WTC11 (cell line): ENCODE results near the gene NUDT19. TPM values are rescaled to one million over a fixed set of nuclear protein-coding genes. Genes with fewer than 3 reads are reported as not detected.
"Not testable (repeated sequence)": the region's sequence is repeated elsewhere in the genome, so short reads cannot be mapped to it uniquely, and the experiment has no call there.

Source experiments
- ATAC-seq: fragments of 200-7000 bp; cut with Tn5 transposase; 2 replicates; pipeline ENCODE4 v1.10.0; 2021; ENCODE audit warnings: mild to moderate bottlenecking, moderate library complexity
- CTCF ChIA-PET: fragments of 300-600 bp; sonication (Branson Sonifier 250); formaldehyde crosslinking; loops from one replicate; lab custom pipeline; 2021; ENCODE audit warnings: antibody characterized with exemption; lab: Charles Lee
- POLR2A ChIA-PET: fragments of 350-600 bp; sonication (Branson Sonifier 250); formaldehyde crosslinking; loops from one replicate; lab custom pipeline; 2021; ENCODE audit warnings: antibody characterized with exemption; lab: Charles Lee
- DNase-seq: peaks from one replicate; pipeline ENCODE4 v3.0.0; 2021; ENCODE audit warnings: low spot score
- H3K27ac Mint-ChIP-seq: 2 replicates; pipeline ENCODE4 v1.8.0; 2021; ENCODE audit warnings: mixed read lengths
- H3K27me3 Mint-ChIP-seq: 2 replicates; pipeline ENCODE4 v1.8.0; 2021; ENCODE audit warnings: low read depth, mild to moderate bottlenecking, moderate library complexity, mixed read lengths
- H3K36me3 Mint-ChIP-seq: 2 replicates; pipeline ENCODE4 v1.8.0; 2021; ENCODE audit warnings: mixed read lengths
- H3K4me1 Mint-ChIP-seq: 2 replicates; pipeline ENCODE4 v1.8.0; 2022; ENCODE audit warnings: mixed read lengths
- H3K4me3 Mint-ChIP-seq: 2 replicates; pipeline ENCODE4 v1.8.0; 2021; ENCODE audit warnings: mild to moderate bottlenecking, moderate library complexity, mixed read lengths
- H3K9me3 Mint-ChIP-seq: 2 replicates; pipeline ENCODE4 v1.8.0; 2021; ENCODE audit warnings: mixed read lengths
- AR ChIP-seq: fragments of 250-450 bp; sonication (Bioruptor Pico); IDR thresholded peaks from 2 replicates; pipeline ENCODE4 v1.9.0; 2021; ENCODE audit warnings: mild to moderate bottlenecking
- ATF6 ChIP-seq: sonication (generic); formaldehyde crosslinking; IDR thresholded peaks from 2 replicates; pipeline ENCODE4 v1.8.1; 2023; ENCODE audit warnings: mild to moderate bottlenecking, missing genetic modification reagents
- ETV6 ChIP-seq: sonication (generic); formaldehyde crosslinking; IDR thresholded peaks from 2 replicates; pipeline ENCODE4 v1.8.1; 2022; ENCODE audit warnings: mild to moderate bottlenecking, missing genetic modification reagents
- FOXK1 ChIP-seq: sonication (generic); formaldehyde crosslinking; IDR thresholded peaks from 2 replicates; pipeline ENCODE4 v1.8.0; 2022; ENCODE audit warnings: mild to moderate bottlenecking, moderate library complexity, missing genetic modification reagents
- HMGA2 ChIP-seq: fragments of 250-450 bp; sonication (Bioruptor Pico); IDR thresholded peaks from 2 replicates; pipeline ENCODE4 v1.4.0; 2021; ENCODE audit warnings: mild to moderate bottlenecking, moderate library complexity
- KAT7 ChIP-seq: sonication (generic); formaldehyde crosslinking; IDR thresholded peaks from 2 replicates; pipeline ENCODE4 v1.8.1; 2023; ENCODE audit warnings: missing genetic modification reagents, mild to moderate bottlenecking, borderline replicate concordance
- MLX ChIP-seq: sonication (generic); formaldehyde crosslinking; IDR thresholded peaks from 2 replicates; pipeline ENCODE4 v1.8.1; 2023; ENCODE audit warnings: mild to moderate bottlenecking, missing genetic modification reagents, moderate library complexity
- MXD4 ChIP-seq: fragments of 250-450 bp; sonication (Bioruptor Pico); IDR thresholded peaks from 2 replicates; pipeline ENCODE4 v1.8.0; 2021; ENCODE audit warnings: mild to moderate bottlenecking, moderate library complexity, borderline replicate concordance
- TEAD1 ChIP-seq: sonication (generic); formaldehyde crosslinking; IDR thresholded peaks from 2 replicates; pipeline ENCODE4 v1.8.0; 2022; ENCODE audit warnings: mild to moderate bottlenecking, missing genetic modification reagents
- ZNF512 ChIP-seq: sonication (generic); formaldehyde crosslinking; IDR thresholded peaks from 2 replicates; pipeline ENCODE4 v1.8.1; 2022; ENCODE audit warnings: missing genetic modification reagents, borderline replicate concordance
- ZSCAN18 ChIP-seq: fragments of 250-450 bp; sonication (Bioruptor Pico); IDR thresholded peaks from 2 replicates; pipeline ENCODE4 v2.1.2; 2022; ENCODE audit warnings: mild to moderate bottlenecking, moderate library complexity
- total RNA-seq: library from RNA; stranded (reverse); gene quantifications from 3 replicates; pipeline ENCODE4 v1.2.3, GENCODE V29; 2021

Gene NUDT19
- total RNA-seq, 1 experiment from 2014 or later = 2.4 TPM

GRCh38 chr19:32702010-32702409, 10.4 kb downstream of the NUDT19 start:
- TF ChIP-seq ZSCAN18 (CRISPR knock-in tag) (no peak), ETV6 (CRISPR knock-in tag) (no peak), FOXK1 (no peak), HMGA2 (CRISPR knock-in tag) (no peak), ATF6 (CRISPR knock-in tag) (no peak), MXD4 (CRISPR knock-in tag) (no peak), AR (CRISPR knock-in tag) (no peak), KAT7 (CRISPR knock-in tag) (no peak)
- ChIA-PET CTCF (no interaction called here), POLR2A (no interaction called here)
- H3K4me1 Mint-ChIP-seq = peaks cover 27% of the 10 kb centered on the region
- peaks cover 25% of the 10 kb centered on the region for H3K36me3 Mint-ChIP-seq
- DNase-seq (no peak), ATAC-seq (no peak)
- H3K9me3 Mint-ChIP-seq = peaks cover 18% of the 10 kb centered on the region
- peaks cover 46% of the 10 kb centered on the region for H3K27me3 Mint-ChIP-seq
- no peak overlapping the region for H3K27ac Mint-ChIP-seq
- H3K4me3 Mint-ChIP-seq = no peak overlapping the region

GRCh38 chr19:32704006-32704405, 12.4 kb downstream of the NUDT19 start:
- ATAC-seq, CTCF ChIA-PET, H3K4me1 Mint-ChIP-seq, DNase-seq, H3K4me3 Mint-ChIP-seq, H3K27ac Mint-ChIP-seq, POLR2A ChIA-PET: not testable (repeated sequence)
- Mint-ChIP-seq H3K36me3 (peaks cover 23% of the 10 kb centered on the region), H3K27me3 (peaks cover 44% of the 10 kb centered on the region), H3K9me3 (peaks cover 18% of the 10 kb centered on the region)

GRCh38 chr19:32708457-32708856, 16.8 kb downstream of the NUDT19 start:
- TF ChIP-seq ZNF512 (CRISPR knock-in tag) = no peak
- no peak for TF ChIP-seq TEAD1
- no peak for TF ChIP-seq MLX (CRISPR knock-in tag)
- TF ChIP-seq ETV6 (CRISPR knock-in tag) = no peak
- Mint-ChIP-seq H3K36me3 (peaks cover 10% of the 10 kb centered on the region), H3K9me3 (peaks cover 10% of the 10 kb centered on the region), H3K4me3 (no peak overlapping the region), H3K4me1 (no peaks in the 10 kb centered on the region), H3K27me3 (peaks cover 10% of the 10 kb centered on the region), H3K27ac (no peak overlapping the region)
- CTCF ChIA-PET = interaction anchor here (0.6 kb wide), 1 partner anchor 383 kb away, joined by 6 read pairs; no protein-coding TSS in a partner anchor
- POLR2A ChIA-PET = no interaction called here
- DNase-seq (no peak), ATAC-seq (no peak)
